A549 (cell line): ENCODE data around the gene USP34. TPM values are rescaled to one million over a fixed set of nuclear protein-coding genes. Genes with fewer than 3 reads are reported as not detected.

Experiments used
- ATAC-seq, 2 experiments: fragments of 200-7000 bp in 1 of 2; fragments of >200 bp in 1 of 2; cut with Nextera tagmentation in 1 of 2; cut with Tn5 transposase in 1 of 2; 3 replicates each; pipeline versions ENCODE4 v1.8.0 to v1.9.1; 2018 to 2020; ENCODE audit warnings: mild to moderate bottlenecking in 1 of 2, moderate library complexity in 1 of 2
- CTCF ChIA-PET: fragments of 300-600 bp; sonication (Branson Sonifier 250); formaldehyde crosslinking; extraction: SDS; loops from one replicate; lab custom pipeline; 2021; ENCODE audit warnings: antibody characterized with exemption, inconsistent platforms; lab: Yijun Ruan, JAX
- POLR2A ChIA-PET: fragments of 350-600 bp; formaldehyde crosslinking; extraction: SDS; loops from one replicate; lab custom pipeline; 2021; ENCODE audit warnings: antibody characterized with exemption, inconsistent platforms; lab: Yijun Ruan, JAX
- DNase-seq, 2 experiments: peaks; one replicate each; pipeline versions ENCODE4 v3.0.0 to v3.0.0-alpha.2; 2011 to 2016; ENCODE audit warnings: low read depth in 1 of 2, low spot score in 1 of 2
- FAIRE-seq: peaks from 2 replicates; lab custom pipeline; 2011; peaks lifted over from hg19 to GRCh38; lab: Jason Lieb, UNC
- H3K27ac ChIP-seq, 2 experiments: fragments of >200 bp; sonication (Bioruptor Twin); formaldehyde crosslinking; 3 replicates each; pipeline ENCODE4 v1.5.1; 2016 to 2017
- H3K4me1 ChIP-seq: fragments of >200 bp; sonication (Bioruptor Twin); formaldehyde crosslinking; 3 replicates; pipeline ENCODE4 v1.6.1; 2016
- H3K4me2 ChIP-seq: fragments of >200 bp; sonication (Bioruptor Twin); formaldehyde crosslinking; 3 replicates; pipeline ENCODE4 v1.6.1; 2016
- H3K4me3 ChIP-seq: fragments of >200 bp; sonication (Bioruptor Twin); formaldehyde crosslinking; 3 replicates; pipeline ENCODE4 v1.5.1; 2016
- H3K9me3 ChIP-seq: fragments of >200 bp; sonication (Bioruptor Twin); formaldehyde crosslinking; 3 replicates; pipeline ENCODE4 v1.6.1; 2016
- ATOH8 ChIP-seq: fragments of 250-450 bp; sonication (Bioruptor Pico); IDR thresholded peaks from 2 replicates; pipeline ENCODE4 v1.5.0; 2020; ENCODE audit warnings: low read depth, mild to moderate bottlenecking, moderate library complexity
- BHLHE40 ChIP-seq: IDR thresholded peaks from 2 replicates; pipeline ENCODE4 v1.6.1; 2012; ENCODE audit warnings: low read depth, low read length, inconsistent platforms
- CBX2 ChIP-seq: fragments of 200-600 bp; sonication (generic); IDR thresholded peaks from 2 replicates; pipeline ENCODE4 v1.6.1; 2016; ENCODE audit warnings: low read depth, mild to moderate bottlenecking, borderline replicate concordance
- EP300 ChIP-seq, 2 experiments: fragments of >200 bp; sonication (Bioruptor Twin); formaldehyde crosslinking; IDR thresholded peaks; 2 replicates in 1 of 2; 3 replicates in 1 of 2; pipeline ENCODE4 v1.6.1; 2016 to 2017
- FOSL2 ChIP-seq, 2 experiments: fragments of 450-650 bp in 1 of 2; fragments of >200 bp in 1 of 2; sonication (Bioruptor Twin) in 1 of 2; formaldehyde crosslinking; IDR thresholded peaks; 2 replicates each; pipeline versions ENCODE4 v1.5.0 to v1.6.1; 2016 to 2020; ENCODE audit warnings: mild to moderate bottlenecking in 1 of 2, moderate library complexity in 1 of 2
- FOXS1 ChIP-seq: fragments of 250-450 bp; sonication (Bioruptor Pico); IDR thresholded peaks from 2 replicates; pipeline ENCODE4 v1.5.0; 2020; ENCODE audit warnings: mild to moderate bottlenecking, moderate library complexity
- HDAC2 ChIP-seq: fragments of 200-600 bp; sonication (generic); IDR thresholded peaks from 2 replicates; pipeline ENCODE4 v1.6.1; 2016
- HES2 ChIP-seq: fragments of >200 bp; sonication (Bioruptor Twin); formaldehyde crosslinking; IDR thresholded peaks from 2 replicates; pipeline ENCODE4 v1.6.1; 2016
- HEYL ChIP-seq: fragments of 250-450 bp; sonication (Bioruptor Pico); IDR thresholded peaks from 2 replicates; pipeline ENCODE4 v1.8.0; 2021; ENCODE audit warnings: mild to moderate bottlenecking, moderate library complexity
- HMGXB4 ChIP-seq: fragments of 250-450 bp; sonication (Bioruptor Pico); IDR thresholded peaks from 2 replicates; pipeline ENCODE4 v1.5.0; 2021; ENCODE audit warnings: mild to moderate bottlenecking, moderate library complexity, borderline replicate concordance
- HOXA7 ChIP-seq: fragments of 250-450 bp; sonication (Bioruptor Pico); IDR thresholded peaks from 2 replicates; pipeline ENCODE4 v1.5.0; 2020; ENCODE audit warnings: mild to moderate bottlenecking, moderate library complexity
- HOXB13 ChIP-seq: fragments of 250-450 bp; sonication (Bioruptor Pico); IDR thresholded peaks from 2 replicates; pipeline ENCODE4 v1.5.0; 2020; ENCODE audit warnings: low read depth, mild to moderate bottlenecking, moderate library complexity
- HOXB5 ChIP-seq: fragments of 250-450 bp; sonication (Bioruptor Pico); IDR thresholded peaks from 2 replicates; pipeline ENCODE4 v1.5.0; 2020; ENCODE audit warnings: mild to moderate bottlenecking, moderate library complexity
- JUN ChIP-seq, 2 experiments: fragments of >200 bp; sonication (Bioruptor Twin); formaldehyde crosslinking; IDR thresholded peaks; 2 replicates in 1 of 2; 3 replicates in 1 of 2; pipeline ENCODE4 v1.6.1; 2016 to 2017
- JUNB ChIP-seq: fragments of >200 bp; sonication (Bioruptor Twin); formaldehyde crosslinking; IDR thresholded peaks from 2 replicates; pipeline ENCODE4 v1.6.1; 2016
- KDM1A ChIP-seq: fragments of 200-600 bp; sonication (generic); IDR thresholded peaks from 2 replicates; pipeline ENCODE4 v1.6.1; 2016; ENCODE audit warnings: low read depth, mild to moderate bottlenecking
- MYC ChIP-seq: IDR thresholded peaks from 2 replicates; pipeline ENCODE4 v1.6.1; 2012; ENCODE audit warnings: mild to moderate bottlenecking, inconsistent platforms, low read length, improper control_type of control experiment, borderline replicate concordance
- NFE2L2 ChIP-seq: fragments of 150-350 bp; conservative IDR thresholded peaks from 2 replicates; pipeline ENCODE4 v1.6.1; 2014; ENCODE audit warnings: low read length
- POLR2A ChIP-seq: IDR thresholded peaks from 2 replicates; pipeline ENCODE4 v1.6.1; 2012; ENCODE audit warnings: mild to moderate bottlenecking, low read length
- POLR2AphosphoS2 ChIP-seq: conservative IDR thresholded peaks from 2 replicates; pipeline ENCODE4 v1.6.1; 2012; ENCODE audit warnings: low read length, improper control_type of control experiment, inconsistent platforms
- RAD21 ChIP-seq, 2 experiments: fragments of >200 bp in 1 of 2; sonication (Bioruptor Twin) in 1 of 2; formaldehyde crosslinking in 1 of 2; IDR thresholded peaks in 1 of 2; conservative IDR thresholded peaks in 1 of 2; 2 replicates in 1 of 2; 3 replicates in 1 of 2; pipeline ENCODE4 v1.6.1; 2012 to 2018; ENCODE audit warnings: inconsistent platforms in 1 of 2
- RARB ChIP-seq: fragments of 250-450 bp; sonication (Bioruptor Pico); IDR thresholded peaks from 2 replicates; pipeline ENCODE4 v1.8.0; 2021; ENCODE audit warnings: mild to moderate bottlenecking, moderate library complexity
- RCOR1 ChIP-seq: fragments of 150-350 bp; IDR thresholded peaks from 2 replicates; pipeline ENCODE4 v1.6.1; 2014; ENCODE audit warnings: antibody characterized with exemption, low read length, low read depth
- RFX5 ChIP-seq: fragments of 450-650 bp; IDR thresholded peaks from 2 replicates; pipeline ENCODE4 v1.7.1; 2014; ENCODE audit warnings: antibody characterized with exemption, mild to moderate bottlenecking, moderate library complexity
- SMC3 ChIP-seq: fragments of >200 bp; sonication (Bioruptor Twin); formaldehyde crosslinking; IDR thresholded peaks from 3 replicates; pipeline ENCODE4 v1.6.1; 2018; ENCODE audit warnings: inconsistent platforms
- TP53 ChIP-seq: fragments of 250-450 bp; sonication (Bioruptor Pico); IDR thresholded peaks from 2 replicates; pipeline ENCODE4 v1.5.0; 2021; ENCODE audit warnings: mild to moderate bottlenecking, moderate library complexity
- ZSCAN20 ChIP-seq: fragments of 250-450 bp; sonication (Bioruptor Pico); IDR thresholded peaks from 2 replicates; pipeline ENCODE4 v1.8.0; 2022; ENCODE audit warnings: mild to moderate bottlenecking, moderate library complexity
- WGBS: methylation state at CpG from one replicate; pipeline ENCODE4 v1.1.6; 2017; ENCODE audit errors: missing lambda C conversion rate; 5-methylcytosine and 5-hydroxymethylcytosine counted together
- polyA plus RNA-seq, 4 experiments: library from polyadenylated mRNA; depleted of rRNA in 3 of 4; stranded (reverse); fragments of >200 nt; fragmentation: RNase III in 1 of 4; extraction: RNeasy Plus Mini Kit Qiagen cat#74134 plus additional on column Dnase treatment in 1 of 4; gene quantifications; 2 replicates in 3 of 4; 3 replicates in 1 of 4; pipeline ENCODE4 v1.2.3, GENCODE V29; 2011 to 2017

USP34 gene
- polyA plus RNA-seq, 2 of the 4 experiments (the other 2 are of a cell fraction): 47.7 to 132 TPM

GRCh38 chr2:61520261-61520660, 49.4 kb upstream of the USP34 start:
- H3K4me3 ChIP-seq: no peak overlapping the region
- TF ChIP-seq NFE2L2 (no peak), POLR2A (no peak), FOXS1 (CRISPR knock-in tag) (no peak), RCOR1 (no peak), ATOH8 (no peak), HOXA7 (CRISPR knock-in tag) (no peak), RARB (CRISPR knock-in tag) (no peak), BHLHE40 (no peak), KDM1A (no peak), HOXB5 (no peak), RAD21 (conservative IDR thresholded peaks at IDR 0.05 in 1 of 2, IDR thresholded peaks at IDR 0.05 in 1 of 2) (no peak), SMC3 (no peak), TP53 (CRISPR knock-in tag) (no peak), EP300 (IDR thresholded peaks at IDR 0.05) (no peak), POLR2AphosphoS2 (no peak), HDAC2 (no peak), RFX5 (no peak), HES2 (no peak), JUNB (no peak)
- FAIRE-seq: no peak

GRCh38 chr2:61512768-61513398, 42.0 kb upstream of the USP34 start:
- ChIA-PET CTCF (interaction anchor here (0.7 to 2.0 kb wide), 5 partner anchors 10 to 127 kb away, joined by 3 to 6 read pairs (median 4); no protein-coding TSS in a partner anchor), POLR2A (no interaction called here)
- no peak for ATAC-seq
- WGBS: 88% methylated on average over 12 of the region's 12 CpGs
- Histone ChIP-seq H3K4me3 (no peak overlapping the region), H3K4me2 (no peak overlapping the region)
- no peak for FAIRE-seq
- TF ChIP-seq MYC (no peak), HEYL (CRISPR knock-in tag) (no peak), ZSCAN20 (no peak), HOXB5 (no peak), HOXB13 (CRISPR knock-in tag) (no peak), FOSL2 (IDR thresholded peaks at IDR 0.05) (no peak), FOSL2 (CRISPR knock-in tag; IDR thresholded peaks at IDR 0.05) (no peak), HMGXB4 (CRISPR knock-in tag) (no peak), POLR2A (no peak), CBX2 (no peak), JUN (IDR thresholded peaks at IDR 0.05) (no peak)
- TF ChIP-seq, all 56 proteins: peak for 0
- Histone ChIP-seq H3K9me3 (no peaks in the 10 kb centered on the region), H3K4me1 (peaks cover 23% of the 10 kb centered on the region), H3K27ac (0 out of 6 replicates have a peak overlapping the region, but pooled peaks of 1 of the 2 experiments have one; percentile 15)
- no peak for DNase-seq

More at GRCh38 chr2:61520261-61520660, 49.4 kb upstream of the USP34 start:
- DNase-seq (no peak), ATAC-seq (no peak)
- POLR2A ChIA-PET: interaction anchor here (1.3 kb wide), 1 partner anchor 18 kb away, joined by 5 read pairs; the partner anchor contains the start of gene XPO1
- CTCF ChIA-PET: interaction anchor here (0.7 to 0.9 kb wide), 2 partner anchors 13 to 137 kb away, joined by 3 read pairs; no protein-coding TSS in a partner anchor
- peaks cover 25% of the 10 kb centered on the region; the same call in 2 of the 3 replicates for H3K4me1 ChIP-seq
- no peak overlapping the region for H3K4me2 ChIP-seq
- WGBS: 90% methylated on average over 3 of the region's 3 CpGs
- H3K27ac ChIP-seq: peak overlapping the region in 1 of 2 experiments; percentile 57; a peak in 2 of 6 replicates
- no peaks in the 10 kb centered on the region for H3K9me3 ChIP-seq
